Activated T-helper 1 cell treated with anti-CD3 and anti-CD28 coated beads, Interleukin-12 subunit alpha, Interleukin-12 subunit beta, Interleukin-2, Interleukin-4 antibody, amounts not matched to agents 30 ng/mL and 10 ng/mL and 1 ng/mL, durations not matched to agents 14 hours and 24 hours and 36 hours (primary cell): ENCODE measurements around the gene C2CD2L. TPM values are rescaled to one million over a fixed set of nuclear protein-coding genes. Genes with fewer than 3 reads are reported as not detected.
A peak's percentile ranks its signal among the peaks of the same experiment; 100 is the strongest.
"Not testable (repeated sequence)": the region's sequence is repeated elsewhere in the genome, so short reads cannot be mapped to it uniquely, and the experiment has no call there.

Experiments
- DNase-seq: peaks from one replicate; pipeline ENCODE4 v3.0.0; 2021; ENCODE audit warnings: low spot score
- H3K27ac Mint-ChIP-seq: one replicate; pipeline ENCODE4 v1.8.0; 2021; ENCODE audit warnings: mild to moderate bottlenecking, mixed read lengths
- H3K27me3 Mint-ChIP-seq: one replicate; pipeline ENCODE4 v1.8.0; 2022; ENCODE audit warnings: mild to moderate bottlenecking, moderate library complexity, mixed read lengths; ENCODE audit not compliant: insufficient read depth
- H3K36me3 Mint-ChIP-seq: one replicate; pipeline ENCODE4 v1.8.0; 2021; ENCODE audit warnings: low read depth, mixed read lengths
- H3K4me1 Mint-ChIP-seq: one replicate; pipeline ENCODE4 v1.8.0; 2021; ENCODE audit warnings: low read depth, mixed read lengths
- H3K4me3 Mint-ChIP-seq: one replicate; pipeline ENCODE4 v1.8.0; 2021; ENCODE audit warnings: mild to moderate bottlenecking, moderate library complexity, mixed read lengths
- H3K9me3 Mint-ChIP-seq: one replicate; pipeline ENCODE4 v1.8.0; 2021; ENCODE audit warnings: mixed read lengths
- intact Hi-C: fragments of 100-400 bp; cut with micrococcal nuclease; formaldehyde crosslinking; loops from one replicate; pipeline ENCODE4 v1.15.1; 2024
- total RNA-seq: library from RNA; stranded (reverse); gene quantifications from 2 replicates; pipeline ENCODE4 v1.2.3, GENCODE V29; 2022

C2CD2L gene
- total RNA-seq, 1 donor from 2014 or later: 38.2 TPM

DNA sequence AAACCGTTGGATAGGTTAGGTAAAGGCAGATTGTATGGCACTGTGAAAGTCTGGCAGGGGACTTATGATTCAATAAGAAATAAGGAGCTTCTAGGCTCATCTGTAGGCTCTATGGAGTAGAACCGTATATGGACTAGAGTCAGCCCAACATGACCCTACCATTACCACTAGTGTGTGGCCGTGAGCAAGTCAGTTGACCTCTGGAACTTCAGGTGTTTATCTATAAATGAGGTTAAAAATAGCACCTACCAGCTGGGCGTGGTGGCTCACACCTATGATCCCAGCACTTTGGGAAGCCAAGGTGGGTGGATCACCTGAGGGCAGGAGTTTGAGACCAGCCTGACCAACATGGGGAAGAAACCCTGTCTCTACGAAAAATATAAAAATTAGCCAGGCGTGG lies 18.7 kb downstream of the C2CD2L start:
- H3K4me3 Mint-ChIP-seq: no peak overlapping the region
- no peak for DNase-seq
- intact Hi-C loops: no loop called here
- no peaks in the 10 kb centered on the region for H3K27me3 Mint-ChIP-seq
- H3K9me3 Mint-ChIP-seq: no peaks in the 10 kb centered on the region
- peaks cover 26% of the 10 kb centered on the region for H3K36me3 Mint-ChIP-seq
- H3K27ac Mint-ChIP-seq: no peak overlapping the region
- H3K4me1 Mint-ChIP-seq: peaks cover 35% of the 10 kb centered on the region

DNA sequence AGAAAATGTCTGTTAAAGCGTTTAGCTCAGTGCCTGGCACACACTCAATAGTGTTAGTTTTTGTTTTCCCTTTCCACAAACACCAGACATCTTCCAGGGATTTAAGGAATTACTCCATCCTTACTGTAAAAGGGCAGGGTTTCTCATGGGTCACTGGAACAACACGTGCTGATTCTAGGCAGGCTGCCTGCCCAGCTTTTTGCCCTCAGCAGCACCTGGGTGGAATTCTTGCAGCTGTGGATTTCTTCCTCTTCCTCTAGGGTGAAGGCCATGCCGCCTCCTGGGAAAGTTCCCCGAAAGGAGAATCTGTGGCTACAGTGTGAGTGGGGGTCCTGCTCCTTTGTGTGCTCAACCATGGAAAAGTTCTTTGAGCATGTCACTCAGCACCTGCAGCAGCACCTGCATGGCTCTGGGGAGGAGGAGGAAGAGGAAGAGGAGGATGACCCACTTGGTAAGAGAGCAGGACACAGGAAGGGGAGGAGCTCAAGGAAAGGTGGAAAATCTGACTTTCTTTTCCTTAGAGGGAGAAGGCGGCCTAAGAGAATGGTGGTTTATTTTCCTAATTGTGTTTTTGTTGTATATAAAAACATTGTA lies 19.6 kb downstream of the C2CD2L start:
- H3K4me3 Mint-ChIP-seq: no peak overlapping the region
- peak overlapping the region; percentile 33 for H3K27ac Mint-ChIP-seq
- H3K4me1 Mint-ChIP-seq: peaks cover 31% of the 10 kb centered on the region
- no peaks in the 10 kb centered on the region for H3K27me3 Mint-ChIP-seq
- no peaks in the 10 kb centered on the region for H3K9me3 Mint-ChIP-seq
- intact Hi-C loops: no loop called here
- DNase-seq: no peak
- peaks cover 33% of the 10 kb centered on the region for H3K36me3 Mint-ChIP-seq

DNA sequence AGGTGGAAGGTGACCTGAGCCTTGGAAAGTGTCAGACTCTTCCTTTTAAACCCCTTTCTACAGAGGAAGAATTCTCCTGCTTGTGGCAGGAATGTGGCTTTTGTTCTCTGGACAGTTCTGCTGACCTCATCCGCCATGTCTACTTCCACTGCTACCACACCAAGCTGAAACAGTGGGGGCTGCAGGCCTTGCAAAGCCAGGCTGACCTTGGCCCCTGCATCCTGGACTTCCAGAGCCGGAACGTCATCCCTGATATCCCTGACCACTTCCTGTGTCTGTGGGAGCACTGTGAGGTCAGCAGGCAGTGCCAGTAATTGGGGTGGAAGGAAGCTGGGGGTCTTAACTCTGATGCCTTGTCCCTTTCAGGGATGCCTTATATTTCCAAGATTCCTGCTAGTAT lies 23.5 kb downstream of the C2CD2L start:
- Mint-ChIP-seq H3K9me3 (no peaks in the 10 kb centered on the region), H3K36me3 (peaks cover 39% of the 10 kb centered on the region), H3K27ac (no peak overlapping the region), H3K27me3 (no peaks in the 10 kb centered on the region), H3K4me1 (peaks cover 6% of the 10 kb centered on the region), H3K4me3 (no peak overlapping the region)
- DNase-seq: no peak
- intact Hi-C loops: no loop called here

DNA sequence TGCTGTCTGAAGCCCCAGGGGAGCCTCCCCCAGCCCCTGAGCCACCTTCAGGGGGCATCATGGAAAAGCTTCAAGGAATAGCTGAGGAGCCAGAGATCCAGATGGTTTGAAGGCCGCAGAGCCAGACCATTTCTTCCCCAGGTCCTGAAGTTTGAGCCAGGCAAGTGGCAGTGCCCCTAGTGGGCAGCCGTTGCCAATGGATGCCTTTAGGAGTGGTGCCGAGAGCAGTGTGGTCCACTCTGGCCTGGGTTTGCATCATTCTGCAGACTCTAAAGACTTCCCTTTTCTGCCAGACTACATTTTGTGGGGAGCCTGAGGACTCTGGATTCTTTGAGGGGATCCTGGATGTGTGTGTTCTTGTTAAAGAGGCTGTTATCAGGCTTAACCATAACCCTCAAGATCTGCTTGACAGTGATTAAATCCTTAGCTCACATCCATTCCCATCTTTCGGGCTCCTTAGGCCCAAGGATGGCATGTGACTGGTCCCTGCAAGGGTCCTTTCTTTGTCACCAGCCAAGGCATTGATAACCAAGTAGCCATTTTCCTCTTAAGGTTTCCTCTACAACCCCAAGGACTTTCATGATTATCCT lies 27.3 kb downstream of the C2CD2L start:
- no peak overlapping the region for H3K27ac Mint-ChIP-seq
- DNase-seq: no peak
- peaks cover 32% of the 10 kb centered on the region for H3K36me3 Mint-ChIP-seq
- H3K4me1 Mint-ChIP-seq: no peaks in the 10 kb centered on the region
- intact Hi-C loops: no loop called here
- H3K27me3 Mint-ChIP-seq: peaks cover 7% of the 10 kb centered on the region
- no peaks in the 10 kb centered on the region for H3K9me3 Mint-ChIP-seq
- H3K4me3 Mint-ChIP-seq: no peak overlapping the region

DNA sequence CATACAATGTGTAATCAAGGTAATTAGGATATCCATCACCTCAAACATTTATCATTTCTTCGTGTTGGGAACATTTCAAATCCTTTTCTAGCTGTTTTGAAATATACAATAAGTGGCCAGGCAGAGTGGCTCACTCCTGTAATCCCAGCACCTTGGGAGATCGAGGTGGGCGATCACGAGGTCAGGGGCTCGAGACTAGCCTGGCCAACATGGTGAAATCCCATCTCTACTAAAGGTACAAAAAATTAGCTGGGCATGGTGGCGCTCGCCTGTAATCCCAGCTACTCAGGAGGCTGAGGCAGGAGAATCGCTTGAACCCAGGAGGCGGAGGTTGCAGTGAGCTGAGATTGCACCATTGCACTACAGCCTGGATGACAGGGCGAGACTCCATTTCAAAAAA lies 32.1 kb downstream of the C2CD2L start:
- H3K4me1 Mint-ChIP-seq, H3K27ac Mint-ChIP-seq, intact Hi-C loops, H3K36me3 Mint-ChIP-seq, H3K4me3 Mint-ChIP-seq, DNase-seq, H3K9me3 Mint-ChIP-seq: not testable (repeated sequence)
- H3K27me3 Mint-ChIP-seq: peaks cover 11% of the 10 kb centered on the region

DNA sequence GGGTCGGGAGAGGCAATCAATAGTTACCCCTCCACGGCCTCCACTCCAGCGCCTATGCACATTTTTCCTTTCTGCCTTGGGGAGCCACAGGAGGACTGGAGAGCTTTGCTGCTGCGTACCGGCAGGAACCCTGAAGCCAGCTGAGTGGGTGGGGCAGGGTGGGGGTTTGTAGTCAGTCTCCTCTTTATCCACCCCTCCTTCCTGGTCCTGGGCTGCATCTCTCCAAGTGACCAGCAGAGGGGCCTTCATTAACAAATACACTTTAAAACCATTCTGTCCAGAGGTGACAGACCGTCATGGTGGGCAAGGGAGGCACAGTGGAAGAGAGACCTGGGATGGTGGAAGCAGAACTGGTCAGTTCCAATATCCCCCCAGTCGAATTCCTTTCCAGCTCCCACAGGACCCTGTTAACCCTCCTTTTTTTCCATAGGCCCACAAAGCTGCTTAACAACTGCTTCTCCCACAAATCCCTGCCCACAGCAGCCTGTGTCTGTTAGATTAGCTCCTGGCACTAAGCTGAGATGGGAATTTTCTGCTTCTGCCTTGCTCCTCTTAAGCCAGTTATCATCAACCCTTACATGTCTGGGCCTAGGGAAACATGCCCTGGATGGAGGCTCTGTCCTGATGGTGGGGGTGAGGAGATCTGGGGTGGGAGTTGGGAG lies 37.8 kb downstream of the C2CD2L start:
- DNase-seq: no peak
- Mint-ChIP-seq H3K27ac (no peak overlapping the region), H3K36me3 (no peaks in the 10 kb centered on the region), H3K9me3 (no peaks in the 10 kb centered on the region), H3K4me3 (no peak overlapping the region), H3K4me1 (peaks cover 13% of the 10 kb centered on the region), H3K27me3 (peaks cover 38% of the 10 kb centered on the region)
- intact Hi-C loops: loop anchor here (1.0 kb wide), 2 partner anchors 52 to 178 kb away; no protein-coding TSS in a partner anchor

DNA sequence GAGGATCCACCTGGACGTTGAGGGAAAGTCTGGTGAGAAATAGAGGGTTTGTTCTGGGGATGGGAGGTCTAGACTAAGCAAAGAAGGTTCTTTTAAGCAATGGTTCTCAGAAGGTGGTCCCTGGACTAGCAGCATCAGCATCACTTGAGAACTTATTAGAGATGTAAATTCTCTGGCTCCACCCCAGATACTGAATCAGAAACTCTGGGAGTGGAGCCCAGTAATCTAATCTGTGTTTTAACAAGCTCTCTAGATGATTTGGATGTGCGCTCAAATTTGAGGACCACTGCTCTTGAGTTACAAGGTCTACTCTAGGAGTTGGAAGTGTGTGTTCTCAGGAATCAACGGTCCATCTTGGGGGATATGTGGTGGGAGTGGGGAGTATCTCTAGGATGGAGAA lies 38.4 kb downstream of the C2CD2L start:
- intact Hi-C loops: loop anchor here (1.0 kb wide), 2 partner anchors 52 to 178 kb away; no protein-coding TSS in a partner anchor
- no peak for DNase-seq

DNA sequence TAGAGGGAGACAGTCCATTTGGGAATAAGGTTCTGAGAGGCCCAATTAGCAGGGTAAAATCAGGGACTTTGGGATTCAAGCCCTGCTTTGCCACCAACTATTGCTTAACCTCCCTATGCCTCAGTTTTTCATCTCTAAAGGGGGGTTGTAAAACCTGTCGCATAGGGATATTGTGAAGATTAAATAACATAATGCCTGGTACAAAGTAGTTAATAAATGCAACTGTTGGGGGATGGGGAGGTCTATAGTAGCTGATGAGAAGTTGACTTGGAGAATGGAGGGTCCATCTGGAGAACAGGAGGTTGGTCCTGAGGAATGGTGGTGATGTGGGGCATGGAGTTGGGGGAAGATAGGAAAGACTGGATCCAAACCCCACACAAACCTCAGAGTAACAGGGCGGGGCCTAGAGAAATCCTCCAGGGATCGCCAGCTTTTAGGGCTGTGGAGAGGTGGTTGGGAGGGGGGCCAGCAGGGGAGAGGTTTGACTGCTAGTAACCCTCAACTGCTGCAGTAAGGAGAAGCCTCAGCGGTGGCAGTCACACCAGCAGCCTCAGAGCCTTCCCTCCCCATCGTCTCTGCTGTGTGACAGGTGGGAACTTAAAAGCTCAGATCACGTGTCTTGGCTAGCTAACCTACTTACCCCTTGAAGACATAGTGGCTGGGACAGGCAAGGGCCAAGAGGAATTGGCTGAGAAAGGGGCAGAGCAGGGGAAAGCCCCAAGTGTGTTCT lies 40.6 kb downstream of the C2CD2L start:
- Mint-ChIP-seq H3K9me3 (no peaks in the 10 kb centered on the region), H3K4me3 (peak overlapping the region; percentile 64), H3K27me3 (peaks cover 63% of the 10 kb centered on the region), H3K27ac (no peak overlapping the region), H3K36me3 (no peaks in the 10 kb centered on the region), H3K4me1 (peaks cover 13% of the 10 kb centered on the region)
- no peak for DNase-seq
- intact Hi-C loops: no loop called here

More for the DNA sequence above, 38.4 kb downstream of the C2CD2L start:
- Mint-ChIP-seq H3K27me3 (peaks cover 44% of the 10 kb centered on the region), H3K4me3 (no peak overlapping the region), H3K4me1 (peaks cover 13% of the 10 kb centered on the region), H3K27ac (no peak overlapping the region), H3K9me3 (no peaks in the 10 kb centered on the region), H3K36me3 (no peaks in the 10 kb centered on the region)

DNA sequence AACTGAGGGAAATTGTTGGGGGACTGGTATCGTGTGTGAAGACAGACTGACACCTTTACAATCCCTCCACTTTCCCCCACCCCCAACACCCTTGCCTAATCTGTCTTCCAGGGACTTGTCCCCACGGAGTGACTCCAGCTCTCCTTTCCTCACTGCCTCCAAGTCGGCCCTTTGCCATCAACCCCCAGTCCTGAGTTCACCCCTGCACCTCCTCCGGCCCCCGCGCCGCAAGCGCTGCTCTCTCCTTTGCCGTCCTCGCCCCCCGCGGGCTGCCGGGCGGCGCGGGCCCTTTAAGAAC lies 41.5 kb downstream of the C2CD2L start:
- Mint-ChIP-seq H3K9me3 (no peaks in the 10 kb centered on the region), H3K4me3 (peak overlapping the region; percentile 64), H3K4me1 (peaks cover 13% of the 10 kb centered on the region), H3K27ac (no peak overlapping the region), H3K27me3 (peaks cover 64% of the 10 kb centered on the region), H3K36me3 (no peaks in the 10 kb centered on the region)
- no peak for DNase-seq
- intact Hi-C loops: no loop called here

DNA sequence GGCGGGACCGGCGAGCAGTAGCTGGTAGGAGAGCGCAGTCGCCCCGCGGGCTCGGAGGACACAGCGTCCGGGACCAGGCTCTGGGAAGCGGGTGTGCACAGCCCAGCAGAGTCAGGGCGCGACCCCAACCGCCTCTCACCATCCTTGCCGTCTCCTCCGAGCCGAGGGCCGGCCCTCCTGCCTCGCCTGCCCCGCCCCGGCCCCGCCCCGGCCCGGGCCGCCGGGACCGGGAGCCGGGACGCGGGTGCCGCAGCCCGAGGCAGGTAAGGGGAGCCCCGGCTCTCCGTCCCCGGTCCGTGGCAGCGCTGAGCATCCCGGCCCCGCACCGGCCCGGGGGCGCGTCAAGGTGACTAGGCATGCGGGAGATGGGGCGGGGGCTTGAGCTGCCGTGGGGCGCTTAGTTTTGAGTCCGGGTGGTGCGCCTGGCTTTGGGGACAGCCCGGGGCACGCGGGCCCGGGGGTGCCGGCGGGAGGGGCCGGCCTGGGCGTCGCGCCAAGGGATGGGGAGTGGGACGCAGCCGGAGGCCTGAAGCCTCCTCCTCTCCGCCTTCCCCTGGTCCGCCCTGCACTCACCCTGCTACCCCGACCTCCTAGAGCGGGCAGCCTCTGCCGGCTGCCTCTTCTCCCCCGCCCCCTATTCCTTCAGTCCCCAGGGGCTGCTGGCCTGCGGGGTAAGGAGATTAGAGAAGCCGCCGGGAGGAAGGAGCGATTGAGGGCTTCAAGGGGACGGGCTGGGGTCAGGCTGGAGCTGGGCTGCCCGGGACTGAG lies 42.1 kb downstream of the C2CD2L start, which contains the start of gene ABCG4:
TSS of gene ABCG4 (plus strand) at position 35 of the 768 bp plus-strand sequence. CDS start 914 bp downstream, outside the sequence.
- intact Hi-C loops: no loop called here
- H3K9me3 Mint-ChIP-seq: no peaks in the 10 kb centered on the region
- peak; percentile 16 for DNase-seq
- H3K27me3 Mint-ChIP-seq: peaks cover 62% of the 10 kb centered on the region
- peaks cover 13% of the 10 kb centered on the region for H3K4me1 Mint-ChIP-seq
- no peaks in the 10 kb centered on the region for H3K36me3 Mint-ChIP-seq
- H3K27ac Mint-ChIP-seq: no peak within 1 kb of the TSS
- peak within 1 kb of the TSS; percentile 64 for H3K4me3 Mint-ChIP-seq

DNA sequence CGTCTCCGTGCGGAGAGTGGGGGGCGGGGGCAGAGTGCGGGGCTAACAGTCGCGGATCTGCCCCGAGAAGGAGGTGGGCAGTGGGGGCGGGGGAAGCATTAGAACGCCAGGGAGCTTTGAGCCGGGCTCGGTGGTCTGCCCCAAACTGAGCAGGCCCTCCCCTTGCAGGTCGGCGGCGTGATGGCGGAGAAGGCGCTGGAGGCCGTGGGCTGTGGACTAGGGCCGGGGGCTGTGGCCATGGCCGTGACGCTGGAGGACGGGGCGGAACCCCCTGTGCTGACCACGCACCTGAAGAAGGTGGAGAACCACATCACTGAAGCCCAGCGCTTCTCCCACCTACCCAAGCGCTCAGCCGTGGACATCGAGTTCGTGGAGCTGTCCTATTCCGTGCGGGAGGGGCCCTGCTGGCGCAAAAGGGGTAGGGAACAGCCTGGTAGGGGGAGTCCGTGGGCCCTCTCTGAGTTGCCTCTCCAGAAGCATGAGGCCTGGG lies 42.7 kb downstream of the C2CD2L start:
- intact Hi-C loops: no loop called here
- no peaks in the 10 kb centered on the region for H3K36me3 Mint-ChIP-seq
- peak overlapping the region; percentile 67 for H3K4me3 Mint-ChIP-seq
- peaks cover 13% of the 10 kb centered on the region for H3K4me1 Mint-ChIP-seq
- H3K27me3 Mint-ChIP-seq: peaks cover 62% of the 10 kb centered on the region
- H3K9me3 Mint-ChIP-seq: no peaks in the 10 kb centered on the region
- no peak overlapping the region for H3K27ac Mint-ChIP-seq
- no peak for DNase-seq

DNA sequence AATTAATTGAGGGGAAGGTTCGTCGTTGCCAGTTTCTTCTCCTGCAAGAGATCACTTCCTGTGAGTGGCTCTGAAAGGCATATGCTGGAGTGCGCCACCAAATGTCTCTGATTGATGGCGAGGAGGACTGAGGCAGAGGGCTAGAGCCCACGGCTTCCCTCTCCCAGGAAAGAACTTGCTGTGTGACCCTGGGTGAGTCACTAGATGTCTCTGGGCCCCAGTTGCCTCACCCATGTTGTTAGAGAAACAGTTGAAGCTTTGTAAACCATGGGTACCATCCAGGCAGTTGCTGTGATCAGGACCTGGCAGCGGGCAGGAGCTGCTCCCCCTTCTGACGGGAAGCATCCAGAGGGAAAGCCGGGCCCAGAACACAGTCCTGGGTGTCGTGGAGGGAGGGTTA lies 44.9 kb downstream of the C2CD2L start:
- intact Hi-C loops: no loop called here
- no peaks in the 10 kb centered on the region for H3K36me3 Mint-ChIP-seq
- H3K4me3 Mint-ChIP-seq: no peak overlapping the region
- H3K9me3 Mint-ChIP-seq: no peaks in the 10 kb centered on the region
- no peak overlapping the region for H3K27ac Mint-ChIP-seq
- no peak for DNase-seq
- H3K4me1 Mint-ChIP-seq: peaks cover 13% of the 10 kb centered on the region
- peaks cover 53% of the 10 kb centered on the region for H3K27me3 Mint-ChIP-seq
